GM18907 (cell line): ENCODE measurements around the gene HEXB.
A peak's percentile ranks its signal among the peaks of the same experiment; 100 is the strongest.
"Not testable (repeated sequence)": the region's sequence is repeated elsewhere in the genome, so short reads cannot be mapped to it uniquely, and the experiment has no call there.

Experiments
- ATAC-seq: cut with Tn5 transposase; IDR thresholded peaks from one replicate; pipeline ENCODE4 v1.9.1; 2021; ENCODE audit warnings: mild to moderate bottlenecking, moderate library complexity; ENCODE audit not compliant: unreplicated experiment

Gene HEXB

DNA sequence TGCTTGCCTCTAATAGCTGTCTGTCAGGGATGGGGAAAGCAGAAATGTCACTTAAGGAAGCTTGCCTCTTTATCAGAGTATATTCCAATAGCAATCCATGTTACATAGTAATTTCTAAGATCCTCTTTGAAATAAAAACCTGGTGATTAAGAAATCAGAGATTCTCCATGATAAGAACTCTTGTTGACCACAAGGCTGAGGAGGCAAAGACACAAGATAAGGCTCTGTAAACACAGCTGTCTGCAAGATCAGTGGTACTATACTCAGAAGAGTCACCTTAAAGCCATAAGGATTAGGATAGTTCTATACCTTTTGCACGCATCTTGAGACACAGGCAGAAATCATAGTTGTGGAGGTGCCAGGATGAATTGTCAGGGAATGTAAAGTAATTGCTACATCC is 40.3 kb downstream of the HEXB start:
- ATAC-seq: no peak

DNA sequence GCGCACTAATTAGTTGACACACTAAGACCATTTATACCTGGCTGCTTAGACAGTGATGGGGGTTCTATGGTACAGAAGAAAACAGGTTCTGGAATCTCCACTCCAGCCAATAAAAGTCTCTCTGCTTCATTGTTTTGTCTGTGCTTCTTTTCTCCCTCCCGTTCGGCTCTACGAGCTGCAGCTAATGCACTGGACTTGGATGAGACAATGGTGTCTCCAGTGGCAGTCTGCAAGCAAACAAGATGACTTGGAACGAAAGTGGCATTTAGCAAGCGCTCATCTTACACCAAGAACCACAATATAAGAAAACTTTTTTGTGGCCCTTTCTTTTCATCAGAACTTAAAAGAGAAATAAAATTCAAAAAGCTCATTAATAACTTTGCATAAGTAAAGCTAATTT is 51.7 kb downstream of the HEXB start:
- no peak for ATAC-seq

DNA sequence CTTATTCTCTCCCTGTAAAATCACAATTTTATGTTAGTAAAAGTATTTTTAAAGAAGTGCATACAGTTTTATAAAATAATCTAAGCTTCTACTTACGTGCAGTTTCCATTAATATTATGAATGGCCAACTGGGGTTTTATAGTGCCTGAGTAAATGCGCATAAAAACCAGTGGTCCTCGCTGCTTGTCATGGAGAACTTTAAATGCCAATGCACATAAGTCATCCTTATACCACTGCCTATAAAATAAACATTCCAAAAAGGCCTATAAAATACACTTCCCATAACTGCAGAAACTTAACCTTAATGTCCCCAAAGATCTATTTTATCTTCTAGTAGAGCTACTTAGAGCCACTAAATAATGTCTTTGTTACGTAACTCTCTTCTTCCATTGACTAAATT is 53.4 kb downstream of the HEXB start:
- ATAC-seq: no peak

DNA sequence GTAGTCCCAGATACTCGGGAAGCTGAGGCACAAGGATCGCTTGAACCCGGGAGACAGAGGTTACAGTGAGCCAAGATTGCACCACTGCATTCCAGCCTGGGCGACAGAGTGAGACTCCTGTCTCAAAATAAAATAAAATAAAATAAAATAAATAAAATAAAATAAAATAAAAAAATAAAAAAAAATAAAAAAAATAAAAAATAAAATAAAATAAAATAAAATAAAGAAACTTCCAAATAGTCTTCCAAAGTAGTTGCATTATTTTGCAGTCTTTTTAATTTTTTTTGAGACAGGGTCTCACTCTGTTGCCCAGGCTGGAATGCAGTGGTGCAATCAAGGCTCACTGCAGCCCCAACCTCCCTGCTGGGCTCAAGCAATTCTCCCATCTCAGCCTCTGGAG is 63.7 kb downstream of the HEXB start:
- ATAC-seq: not testable (repeated sequence)

DNA sequence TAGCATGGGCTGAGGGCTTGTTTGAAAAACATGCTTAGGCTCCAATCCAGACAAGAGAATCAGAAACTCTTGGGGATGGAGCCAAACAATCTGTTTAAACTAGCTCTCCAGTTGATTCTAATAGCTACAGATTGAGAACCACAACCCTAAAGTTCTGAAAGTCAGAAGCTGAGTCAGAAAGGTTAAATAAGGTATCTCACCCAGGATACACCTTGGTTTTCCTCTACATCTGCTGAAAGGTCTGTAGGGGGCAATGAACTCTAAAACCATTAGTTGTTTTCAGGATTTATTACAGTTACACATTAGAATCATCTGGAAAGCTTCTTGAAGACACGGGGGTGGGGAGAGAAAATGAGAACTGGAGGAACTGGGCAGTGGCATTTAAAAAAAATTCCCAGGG is 76.2 kb downstream of the HEXB start:
- ATAC-seq: no peak

DNA sequence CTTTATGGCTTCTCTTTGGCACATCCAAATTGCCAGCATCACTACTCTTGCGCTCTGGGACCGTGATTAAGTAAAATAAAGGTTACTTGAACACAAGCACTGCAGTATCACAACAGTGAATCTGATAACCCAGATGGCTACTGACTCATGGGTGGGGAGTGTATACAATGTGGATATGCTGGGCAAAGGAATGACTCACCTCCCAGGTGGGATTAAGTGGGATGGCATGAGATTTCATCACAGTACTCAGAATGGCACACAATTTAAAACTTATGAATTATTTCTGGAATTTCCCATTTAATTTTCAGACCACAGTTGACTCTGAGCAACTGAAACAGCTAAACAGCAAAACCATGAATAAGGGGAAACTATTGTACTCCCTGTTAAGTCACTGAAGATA is 77.6 kb downstream of the HEXB start:
- ATAC-seq: no peak

DNA sequence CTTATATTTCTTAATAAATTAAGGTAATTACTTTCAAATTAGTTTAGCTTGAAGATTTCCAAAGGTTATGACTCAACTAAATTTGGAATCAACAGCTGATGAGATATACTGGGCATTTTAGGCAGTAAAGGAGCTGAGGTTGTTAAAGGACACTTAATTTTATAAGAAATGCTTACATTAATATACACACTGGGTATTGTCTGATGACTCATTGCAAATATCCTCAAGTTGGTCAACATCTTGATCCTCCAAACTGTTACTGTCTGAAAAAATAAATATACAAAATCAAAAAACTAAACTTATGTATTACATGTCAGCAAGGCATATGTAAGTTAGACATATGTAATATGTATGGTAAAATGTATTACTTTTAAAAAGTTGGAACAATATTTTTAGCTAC is 78.5 kb downstream of the HEXB start:
- ATAC-seq: no peak

DNA sequence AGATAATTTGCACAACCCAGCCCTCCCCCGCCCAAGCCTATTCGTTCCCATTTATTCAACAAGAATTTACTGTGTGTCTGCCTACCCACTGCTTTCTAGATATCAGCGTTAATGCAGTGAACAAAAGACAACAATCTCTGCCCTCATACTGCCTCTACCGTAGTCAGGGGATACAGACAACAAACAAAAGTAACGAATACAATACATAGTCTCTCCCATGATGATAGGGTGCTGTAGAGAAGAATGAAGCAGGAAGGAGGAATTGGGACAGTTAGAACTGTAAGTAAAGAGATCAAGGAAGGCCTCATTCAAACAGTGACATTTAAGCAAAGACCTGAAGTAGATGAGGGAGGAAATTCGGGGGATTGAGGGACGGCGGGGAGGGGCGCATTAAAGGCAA is 80.2 kb downstream of the HEXB start:
- ATAC-seq: no peak

DNA sequence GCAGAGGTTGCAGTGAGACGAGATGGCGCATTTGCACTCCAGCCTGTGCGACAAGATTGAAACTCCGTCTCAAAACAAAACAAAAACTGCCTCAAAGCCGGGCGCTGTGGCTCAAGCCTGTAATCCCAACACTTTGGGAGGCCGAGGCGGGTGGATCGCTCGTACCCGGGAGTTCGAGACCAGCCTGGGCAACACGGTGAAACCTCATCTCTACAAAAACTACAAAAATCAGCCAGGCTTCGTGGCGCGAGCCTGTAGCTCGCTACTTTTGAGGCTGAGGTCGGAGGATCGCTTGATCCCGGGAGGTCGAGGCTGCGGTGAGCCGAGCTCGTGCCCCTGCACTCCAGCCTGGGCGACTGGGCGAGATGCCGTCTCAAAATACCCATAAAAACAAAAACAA is 80.9 kb downstream of the HEXB start:
- no peak for ATAC-seq

DNA sequence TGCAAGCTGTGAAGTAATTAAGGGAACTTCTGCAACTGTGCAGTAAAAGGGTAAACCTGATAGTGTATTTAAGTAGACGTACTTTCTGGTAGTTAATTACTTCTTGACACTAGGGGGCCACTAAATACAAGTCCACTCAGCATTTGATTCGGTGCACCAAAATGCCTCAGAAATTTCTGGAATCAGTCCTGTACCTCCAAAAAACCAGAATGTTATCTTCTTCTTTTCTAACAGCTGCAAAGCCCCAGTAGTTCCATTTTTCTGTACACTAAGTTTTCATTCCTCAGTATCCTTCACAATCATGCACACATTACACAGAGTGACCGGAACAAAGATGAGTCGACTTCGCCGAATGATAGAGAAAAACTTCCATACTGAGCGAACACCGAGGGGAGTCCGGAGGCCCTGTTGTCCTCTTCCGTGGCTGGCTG is 81.4 kb downstream of the HEXB start:
- ATAC-seq: peak; percentile 49

DNA sequence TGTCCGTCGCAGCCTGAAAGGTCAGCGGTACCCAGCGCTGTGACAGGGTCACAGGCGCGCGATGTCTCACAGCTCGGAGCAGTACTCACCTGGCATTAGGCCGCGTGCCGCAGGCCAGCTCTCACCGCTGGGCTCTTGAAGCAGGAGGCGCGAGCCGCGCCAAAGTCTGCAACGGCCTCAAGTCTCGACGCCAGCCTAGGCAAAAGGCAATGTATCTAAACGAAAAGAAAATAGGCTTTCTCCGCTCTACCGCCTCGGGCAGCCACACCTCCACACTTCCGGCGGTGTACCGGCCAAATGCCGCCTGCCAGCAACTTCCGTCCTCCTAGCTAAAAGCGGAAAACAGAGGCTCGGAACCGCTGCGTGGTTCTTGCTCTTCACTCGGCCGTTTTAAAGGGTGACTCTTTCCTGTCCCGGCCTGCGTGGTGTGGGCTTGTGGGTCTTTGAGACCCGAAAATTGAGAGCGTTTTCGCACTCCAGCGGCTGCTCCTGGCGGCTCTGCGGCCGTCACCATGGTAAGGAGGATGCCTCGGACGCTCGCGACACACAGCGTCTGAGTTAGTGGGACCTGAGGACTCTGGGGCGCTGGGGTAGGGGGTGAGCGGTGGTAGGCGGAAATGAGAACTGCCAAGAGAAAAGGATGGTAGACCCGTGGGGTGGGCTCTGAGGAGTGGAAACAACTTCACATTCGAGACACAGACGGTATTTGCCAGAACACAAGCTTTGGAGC is 82.0 kb downstream of the HEXB start, which contains the start of the genes GFM2 and NSA2:
GFM2 (minus strand) TSS at position 269 of the 730 bp plus-strand sequence. CDS start 3,375 bp downstream, outside the sequence.
NSA2 (plus strand) TSS at position 401 of the 730 bp plus-strand sequence; CDS start at position 513, 112 bp downstream.
- ATAC-seq: peak; percentile 94

DNA sequence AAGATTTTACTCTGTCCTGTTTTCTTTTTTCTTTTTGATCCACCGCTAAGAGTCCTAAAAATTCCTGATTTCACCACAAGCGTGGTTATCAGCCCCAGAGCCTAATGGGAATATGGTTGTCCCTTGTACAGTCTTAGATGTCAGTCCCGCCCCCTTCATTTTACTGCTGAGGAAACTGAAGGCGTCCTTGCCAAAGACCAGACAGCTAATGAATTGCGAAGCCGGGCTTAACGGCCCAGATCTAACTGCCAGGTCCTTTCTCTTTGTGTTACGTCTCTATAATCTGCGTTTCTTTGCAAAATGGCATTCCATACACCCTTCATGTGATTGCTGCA is 82.5 kb downstream of the HEXB start:
- ATAC-seq: peak; percentile 31
